Measurements from ENCODE around the gene DNAJA3. TPM values are rescaled to one million over a fixed set of nuclear protein-coding genes. Genes with fewer than 3 reads are reported as not detected.

DNAJA3 gene
- total RNA-seq, 1 experiment from 2014 or later = 93.3 TPM

- ChIA-PET RAD21 (ENCODE audit: low non-redundant PET in 1 of 2, low total read pairs in 2 of 2, uncharacterized antibody in 2 of 2, unreplicated experiment in 2 of 2) (no interaction called here), CTCF (no interaction called here), POLR2A (no interaction called here)
- Histone ChIP-seq H3K9me3 (ENCODE audit: control insufficient read depth in 1 of 2, insufficient read depth in 1 of 2, low read depth in 1 of 2, low read length in 2 of 2) (no peaks in the 10 kb centered on the region), H3K27ac (ENCODE audit: low read depth, low read length) (no peak overlapping the region), H3K36me3 (ENCODE audit: control insufficient read depth in 1 of 2, insufficient read depth in 2 of 2, low read length in 2 of 2) (no peaks in the 10 kb centered on the region; a peak in 1 of 4 replicates), H3K79me2 (ENCODE audit: insufficient read depth, low read length) (peaks cover 3% of the 10 kb centered on the region; the same call in 1 of the 2 replicates), H3K4me2 (ENCODE audit: low read length) (no peak overlapping the region), H3K4me3 (replicated peaks in 1 of 2; ENCODE audit: low read depth in 1 of 2, low read length in 2 of 2) (no peak overlapping the region), H2AFZ (ENCODE audit: low read depth, low read length, poor library complexity, severe bottlenecking) (no peak overlapping the region), H3K9ac (ENCODE audit: low read length) (no peak overlapping the region), H3K27me3 (ENCODE audit: insufficient read depth, low read length) (no peaks in the 10 kb centered on the region), H3K4me1 (ENCODE audit: control insufficient read depth in 1 of 2, insufficient read depth in 2 of 2, low read length in 2 of 2) (no peaks in the 10 kb centered on the region), H4K20me1 (ENCODE audit: insufficient read depth) (no peaks in the 10 kb centered on the region), H3K9me2 (ENCODE audit: insufficient read depth) (no peaks in the 10 kb centered on the region)
- no peak for DNase-seq (ENCODE audit: low read depth, low spot score)
- no TSS peak for BruUV-seq (replicated peaks)
- TF ChIP-seq CTCF (IDR thresholded peaks at IDR 0.05 in 2 of 3, conservative IDR thresholded peaks at IDR 0.05 in 1 of 3; ENCODE audit: borderline replicate concordance in 1 of 3, insufficient read depth in 1 of 3, low read depth in 2 of 3, low read length in 2 of 3) = no peak
- no peak for TF ChIP-seq CEBPB (IDR thresholded peaks at IDR 0.05; ENCODE audit: low read depth)
- no peak for TF ChIP-seq EZH2phosphoT487 (IDR thresholded peaks at IDR 0.05; ENCODE audit: borderline replicate concordance)
- no peak for TF ChIP-seq SIN3A (IDR thresholded peaks at IDR 0.05; ENCODE audit: low read depth)
- TF ChIP-seq POLR2AphosphoS5 (IDR thresholded peaks at IDR 0.05; ENCODE audit: low read depth, low read length) = no peak
- no peak for TF ChIP-seq EGR1 (IDR thresholded peaks at IDR 0.05; ENCODE audit: low read depth)
- TF ChIP-seq ZFX (IDR thresholded peaks at IDR 0.05) = no peak
- TF ChIP-seq ZNF274 (IDR thresholded peaks at IDR 0.05; ENCODE audit: low read depth, low read length) = no peak
- TF ChIP-seq FOSL1 (IDR thresholded peaks at IDR 0.05; ENCODE audit: low read depth) = no peak
- no peak for TF ChIP-seq JUND (IDR thresholded peaks at IDR 0.05)
- TF ChIP-seq EZH2 (IDR thresholded peaks at IDR 0.05) = no peak
- no peak for TF ChIP-seq TCF7L2 (IDR thresholded peaks at IDR 0.05; ENCODE audit: borderline replicate concordance, extremely low read depth, insufficient read depth, insufficient read length)
- TF ChIP-seq RAD21 (IDR thresholded peaks at IDR 0.05; ENCODE audit: low read depth) = no peak
- no peak for TF ChIP-seq SRF (IDR thresholded peaks at IDR 0.05; ENCODE audit: low read depth)
- ATAC-seq = no peak
- intact Hi-C loops (cut with micrococcal nuclease) = loop anchor here (10.0 kb wide), 1 partner anchor 546 kb away; the partner anchor contains the start of gene SEC14L5
These were observed 17.4 kb upstream of the DNAJA3 start for GRCh38 chr16:4408323-4408690.
